Limb (tissue), 2 donors: Measurements from ENCODE around the gene TFAP2A.

Source experiments
- DNase-seq, 2 donors: peaks; one replicate each; pipeline ENCODE4 v3.0.0-alpha.2; 2016; ENCODE audit errors: extremely low spot score in 2 of 2

TFAP2A gene

GRCh38 chr6:10413262-10413849 is 1.5 kb downstream of the TFAP2A start:
- DNase-seq, result no peak

- DNase-seq, result peak in 1 of 2 donors; percentile 65
Measured at GRCh38 chr6:10412461-10413261, 2.2 kb downstream of the TFAP2A start.

GRCh38 chr6:10411971-10412460 is 2.9 kb downstream of the TFAP2A start:
- DNase-seq, result peak; percentile 40 to 82

- peak in 1 of 2 donors; percentile 62 for DNase-seq
Measured at GRCh38 chr6:10411131-10411970, 3.5 kb downstream of the TFAP2A start.

GRCh38 chr6:10410207-10411050 is 4.4 kb downstream of the TFAP2A start:
- DNase-seq, result no peak

- DNase-seq, result peak in 1 of 2 donors; percentile 59
Measured at GRCh38 chr6:10409731-10410206, 5.1 kb downstream of the TFAP2A start.

GRCh38 chr6:10409233-10409721 is 5.6 kb downstream of the TFAP2A start:
- peak in 1 of 2 donors; percentile 32 for DNase-seq

- no peak for DNase-seq
Measured at GRCh38 chr6:10408457-10408856, 6.4 kb downstream of the TFAP2A start.

GRCh38 chr6:10407674-10408054 is 7.2 kb downstream of the TFAP2A start:
- DNase-seq, result no peak

GRCh38 chr6:10407018-10407673 is 7.7 kb downstream of the TFAP2A start:
- no peak for DNase-seq

GRCh38 chr6:10406556-10406955 is 8.3 kb downstream of the TFAP2A start:
- DNase-seq, result no peak

GRCh38 chr6:10405513-10405900 is 9.4 kb downstream of the TFAP2A start:
- no peak for DNase-seq

GRCh38 chr6:10404799-10405512 is 9.9 kb downstream of the TFAP2A start:
- DNase-seq, result peak in 1 of 2 donors; percentile 30

GRCh38 chr6:10404107-10404798 is 10.6 kb downstream of the TFAP2A start:
- DNase-seq, result peak; percentile 94 to 96

- DNase-seq, result no peak
Measured at GRCh38 chr6:10403385-10404106, 11.3 kb downstream of the TFAP2A start.

GRCh38 chr6:10402648-10403311 is 12.1 kb downstream of the TFAP2A start:
- no peak for DNase-seq

GRCh38 chr6:10401632-10402223 is 13.1 kb downstream of the TFAP2A start:
- DNase-seq, result no peak
